Hematopoietic multipotent progenitor cell treated with erythropoietin and hydrocortisone succinate and interleukin-3 and kit ligand, for 6 days (in vitro differentiated cells): ENCODE results near the gene TTC34.
"Not testable (repeated sequence)": the region's sequence is repeated elsewhere in the genome, so short reads cannot be mapped to it uniquely, and the experiment has no call there.

ENCODE experiments used
- DNase-seq: peaks from one replicate; pipeline ENCODE4 v3.0.0-alpha.2; 2015

Gene TTC34

DNA sequence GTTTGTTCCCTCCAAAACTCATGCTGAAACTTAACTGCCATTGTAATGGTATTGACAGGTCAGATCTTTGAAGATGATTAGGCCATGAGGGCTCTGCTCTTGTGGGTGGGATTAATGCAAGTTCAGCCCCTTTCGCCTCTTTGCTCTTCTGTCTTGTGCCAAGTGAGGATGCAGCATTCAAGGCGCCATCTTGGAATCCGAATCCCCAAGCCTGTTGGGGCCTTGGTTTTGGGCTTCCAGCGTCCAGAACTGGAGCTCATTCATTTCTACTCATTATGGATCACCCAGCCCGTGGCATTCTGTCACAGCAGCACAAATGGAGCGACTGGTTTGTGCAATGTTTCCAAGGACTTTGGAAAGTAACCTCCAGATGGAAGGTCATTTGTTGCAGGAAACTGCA lies 5.6 kb downstream of the TTC34 start:
- DNase-seq, result no peak

DNA sequence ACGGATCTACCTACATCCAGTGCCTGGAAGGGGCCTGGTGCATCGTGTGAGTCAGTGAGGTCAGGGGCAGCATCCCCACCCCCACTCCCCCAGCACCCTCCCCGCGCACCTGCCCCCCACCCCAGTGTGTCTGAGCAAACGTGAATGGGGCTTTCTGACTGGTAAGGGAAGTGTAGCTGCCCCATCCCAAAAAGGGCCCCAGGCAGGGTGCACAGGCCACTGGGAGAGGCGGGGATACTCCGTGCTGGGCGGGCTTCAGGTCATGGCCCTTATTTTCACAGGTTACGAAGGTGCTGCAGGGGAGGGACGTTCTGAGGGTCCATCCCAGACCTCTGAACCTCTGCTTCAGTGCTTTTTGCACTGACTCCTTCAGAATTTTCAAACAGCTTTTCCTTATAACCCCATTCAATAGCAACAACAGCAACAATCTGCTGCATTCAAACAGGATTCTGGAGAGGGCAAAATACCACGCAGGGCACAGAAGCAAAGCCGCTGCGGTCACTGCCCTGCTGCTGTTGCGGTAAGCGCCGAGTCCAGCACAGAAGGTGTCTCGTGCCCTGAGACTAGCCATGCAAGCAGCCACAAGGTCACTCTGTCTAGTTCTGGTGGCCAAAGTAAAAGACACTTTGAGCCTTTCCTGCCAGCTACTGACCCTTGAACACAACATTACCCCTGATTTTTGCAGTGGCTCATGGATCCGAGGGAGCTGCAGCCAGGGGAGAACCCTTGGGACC lies 10.3 kb downstream of the TTC34 start:
- no peak for DNase-seq

DNA sequence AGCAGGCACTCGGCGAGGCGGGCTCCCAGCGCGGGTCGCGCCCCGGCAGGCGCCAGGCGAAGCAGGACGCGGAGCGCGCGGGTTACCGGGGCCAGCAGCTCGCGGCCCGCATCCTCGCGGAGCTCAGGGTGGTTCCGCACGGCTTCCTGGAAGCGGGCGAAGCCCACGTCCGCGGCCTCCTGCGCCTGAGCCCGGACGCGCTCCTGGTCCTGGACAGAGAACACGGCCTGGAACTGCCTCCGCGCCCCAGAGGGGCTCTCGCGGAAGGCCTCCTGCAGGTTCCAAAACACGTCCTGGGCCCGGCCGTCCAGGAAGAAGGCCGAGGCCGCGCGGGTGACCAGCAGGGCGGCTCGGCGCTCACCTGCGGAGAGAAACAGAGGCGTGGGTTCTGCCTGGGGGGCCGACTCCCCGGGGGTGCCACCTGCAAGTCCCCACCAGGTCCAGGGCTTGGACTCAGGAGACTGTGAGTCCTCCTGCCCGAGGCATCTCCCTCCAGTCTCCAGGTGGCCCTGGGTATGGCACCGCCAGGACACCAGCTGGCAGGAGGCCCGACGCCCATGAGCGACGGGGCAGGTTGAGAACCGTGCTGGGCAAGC lies 11.4 kb downstream of the TTC34 start:
- no peak for DNase-seq

DNA sequence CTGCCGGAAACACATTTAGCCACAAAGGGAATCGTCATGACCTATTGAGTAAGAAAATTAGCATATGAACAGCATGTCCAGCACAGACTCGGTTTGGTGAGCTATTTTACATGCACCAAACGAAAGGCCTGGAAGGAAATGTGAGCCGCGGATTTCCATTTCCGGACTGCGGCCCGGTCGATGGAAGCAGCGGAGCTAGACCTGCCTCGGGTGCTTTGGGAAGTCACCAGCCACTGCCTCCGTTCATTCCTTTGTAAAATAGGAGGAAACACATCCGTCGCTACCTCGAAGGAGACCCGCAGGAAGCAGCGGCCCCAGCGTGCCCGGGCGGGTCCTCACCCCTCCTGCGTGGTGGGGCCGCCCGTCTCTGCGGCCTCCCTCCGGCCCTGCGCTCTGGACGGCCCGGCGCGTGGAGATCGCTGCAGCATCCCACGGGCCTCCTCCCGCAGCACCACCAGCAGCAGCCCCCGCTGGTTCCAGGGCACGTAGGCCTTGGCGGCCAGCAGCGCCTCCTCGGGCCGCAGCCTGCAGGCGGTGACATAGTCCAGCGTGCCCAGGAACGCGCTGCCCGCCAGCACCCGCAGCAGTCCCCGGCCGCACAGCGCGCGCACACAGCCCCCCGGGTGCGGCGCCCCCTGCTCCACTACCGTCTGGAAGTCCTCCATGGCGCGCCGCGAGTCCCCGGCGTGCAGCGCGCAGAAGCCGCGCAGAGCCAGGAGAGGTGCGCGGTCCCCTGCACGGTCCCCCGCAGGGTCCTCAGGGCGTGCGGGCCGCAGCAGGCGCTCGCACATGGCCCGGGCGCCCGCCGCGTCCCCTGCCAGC lies 12.1 kb downstream of the TTC34 start:
- DNase-seq, result peak; percentile 33

DNA sequence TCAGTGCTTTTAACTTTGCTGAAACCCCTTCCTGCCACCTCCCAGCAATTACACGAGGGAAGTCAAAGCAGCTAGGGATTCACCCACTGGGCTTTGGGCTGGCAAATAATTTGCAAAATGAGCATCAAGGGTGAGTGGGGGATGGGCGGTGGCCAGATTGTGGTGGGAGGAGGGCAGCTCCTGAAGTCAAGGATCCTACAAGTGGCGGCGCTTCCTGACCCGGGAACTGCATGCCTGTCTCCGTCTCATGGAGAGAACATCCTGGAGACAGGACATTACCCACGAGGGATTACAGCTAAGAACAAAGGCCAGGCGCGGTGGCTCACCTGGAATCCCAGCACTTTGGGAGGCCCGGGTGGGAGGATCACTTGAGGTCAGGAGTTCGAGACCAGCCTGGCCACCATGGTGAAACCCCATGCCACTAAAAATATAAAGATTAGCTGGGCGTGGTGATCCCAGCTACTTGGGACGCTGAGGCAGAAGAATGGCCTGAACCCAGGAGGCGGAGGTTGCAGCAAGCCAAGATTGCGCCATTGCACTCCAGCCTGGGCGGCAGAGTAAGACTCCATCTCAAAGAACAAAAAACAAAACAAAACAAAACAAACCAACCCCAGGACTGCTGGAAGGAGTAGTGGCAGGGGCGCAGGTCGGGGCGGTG lies 12.9 kb downstream of the TTC34 start:
- DNase-seq, result no peak

DNA sequence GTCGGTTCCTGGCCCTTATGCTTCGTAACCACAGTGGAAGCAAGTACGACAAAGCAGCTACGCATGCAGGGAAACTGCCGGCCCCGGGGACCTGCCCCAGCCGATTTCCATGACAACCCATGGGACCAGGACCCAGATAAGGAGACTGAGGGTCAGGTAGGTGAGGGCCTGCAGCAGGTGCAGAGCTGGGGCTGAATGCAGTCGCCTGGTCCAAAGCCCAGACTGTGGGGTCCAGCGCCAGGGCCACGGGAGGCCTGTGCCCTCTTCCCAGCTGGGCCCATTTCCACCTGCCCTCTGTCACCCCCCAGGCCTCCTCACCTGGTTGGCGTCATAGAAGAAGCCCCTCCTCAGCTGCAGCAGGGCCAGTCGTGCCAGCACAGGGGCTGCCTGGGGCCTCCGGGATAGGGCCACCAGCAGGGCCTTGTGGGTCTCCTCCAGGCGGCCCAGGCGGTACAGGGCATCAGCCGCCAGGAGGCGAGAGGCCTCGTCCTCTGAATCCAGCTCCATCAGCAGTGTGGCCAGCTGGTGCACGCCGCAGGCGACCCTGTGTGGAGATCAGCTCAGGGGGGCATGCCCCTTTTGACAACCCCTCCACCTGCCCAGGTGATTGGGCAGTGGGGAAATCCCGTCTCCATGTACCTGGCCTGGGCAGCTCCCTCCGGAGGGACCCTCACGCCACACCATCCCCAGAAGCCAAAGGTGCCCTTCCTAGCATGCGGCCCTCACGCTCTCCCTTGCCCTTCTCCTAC lies 14.2 kb downstream of the TTC34 start:
- DNase-seq, result no peak

DNA sequence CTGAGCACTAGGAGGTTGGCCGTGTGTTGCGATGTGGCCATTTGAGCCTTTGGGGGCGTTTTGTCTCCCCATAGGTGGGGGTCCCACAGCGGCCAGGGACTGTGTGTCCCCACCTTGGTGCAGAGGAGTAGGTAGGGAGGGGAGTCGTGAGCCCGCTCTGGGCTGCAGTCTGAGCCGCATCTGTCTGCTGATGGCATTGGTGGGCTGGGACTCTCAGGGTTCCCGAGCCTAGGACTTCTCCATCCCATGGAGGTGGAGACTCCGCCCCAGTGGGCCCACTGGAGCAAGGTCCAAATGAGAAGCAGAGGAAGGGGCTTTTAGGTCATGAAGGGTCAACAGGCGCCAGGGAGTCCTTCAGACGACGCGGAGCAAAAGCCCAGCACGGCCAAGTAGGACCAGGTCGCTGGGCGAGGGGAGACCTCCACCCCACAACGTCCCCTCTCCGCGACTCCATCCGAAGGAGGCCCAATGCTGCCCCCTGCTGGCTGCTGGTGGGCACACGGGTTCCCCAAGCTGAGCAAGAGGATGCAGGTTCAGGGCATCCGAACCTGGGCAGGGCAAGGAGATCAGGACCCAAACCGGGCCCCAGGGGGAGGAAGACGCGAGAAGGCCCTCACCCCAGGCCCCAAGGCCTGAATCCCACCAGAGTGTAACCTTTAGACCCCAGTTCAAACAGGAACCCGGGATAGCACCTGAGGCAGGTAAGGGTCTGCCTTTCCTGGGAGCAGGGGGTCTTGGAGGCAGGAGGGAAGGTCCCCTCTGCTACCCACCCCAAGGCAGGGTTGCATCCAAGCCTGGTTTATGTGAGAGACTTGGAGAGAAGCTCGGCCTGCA lies 14.9 kb downstream of the TTC34 start:
- DNase-seq, result peak; percentile 64

DNA sequence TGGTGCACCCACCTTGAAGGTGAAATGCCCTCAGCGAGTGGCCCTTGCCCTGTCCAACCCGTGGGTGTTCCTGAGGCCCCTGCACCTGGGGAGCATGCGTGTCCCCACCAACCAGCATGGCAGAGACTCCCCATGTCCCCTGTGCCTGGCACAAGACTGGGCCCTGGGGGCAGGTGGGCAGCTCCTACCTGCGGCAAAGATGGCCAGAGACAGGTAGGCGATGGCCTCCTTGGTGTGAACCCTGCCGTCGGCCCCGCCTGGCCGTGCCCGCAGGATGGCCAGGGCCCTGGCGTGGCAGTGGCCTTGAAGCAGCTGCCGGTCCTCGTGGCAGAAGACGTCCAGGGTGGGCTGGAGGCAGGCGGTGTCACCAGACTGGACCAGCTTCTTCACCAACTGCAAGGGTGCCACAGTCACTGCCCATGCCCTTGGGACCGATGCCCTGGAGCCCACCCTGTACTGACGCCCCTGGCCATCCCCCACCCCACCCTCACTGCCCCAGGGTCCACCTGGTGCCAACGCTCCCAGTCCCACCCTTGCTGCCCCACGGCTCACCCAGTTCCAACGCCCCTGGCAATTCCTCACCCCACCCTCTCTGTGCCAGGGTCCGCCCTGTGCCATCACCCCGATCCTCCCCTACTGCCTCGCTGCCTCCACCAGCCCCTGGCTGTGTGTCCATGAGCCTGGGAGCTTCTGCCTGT lies 15.7 kb downstream of the TTC34 start:
- no peak for DNase-seq

DNA sequence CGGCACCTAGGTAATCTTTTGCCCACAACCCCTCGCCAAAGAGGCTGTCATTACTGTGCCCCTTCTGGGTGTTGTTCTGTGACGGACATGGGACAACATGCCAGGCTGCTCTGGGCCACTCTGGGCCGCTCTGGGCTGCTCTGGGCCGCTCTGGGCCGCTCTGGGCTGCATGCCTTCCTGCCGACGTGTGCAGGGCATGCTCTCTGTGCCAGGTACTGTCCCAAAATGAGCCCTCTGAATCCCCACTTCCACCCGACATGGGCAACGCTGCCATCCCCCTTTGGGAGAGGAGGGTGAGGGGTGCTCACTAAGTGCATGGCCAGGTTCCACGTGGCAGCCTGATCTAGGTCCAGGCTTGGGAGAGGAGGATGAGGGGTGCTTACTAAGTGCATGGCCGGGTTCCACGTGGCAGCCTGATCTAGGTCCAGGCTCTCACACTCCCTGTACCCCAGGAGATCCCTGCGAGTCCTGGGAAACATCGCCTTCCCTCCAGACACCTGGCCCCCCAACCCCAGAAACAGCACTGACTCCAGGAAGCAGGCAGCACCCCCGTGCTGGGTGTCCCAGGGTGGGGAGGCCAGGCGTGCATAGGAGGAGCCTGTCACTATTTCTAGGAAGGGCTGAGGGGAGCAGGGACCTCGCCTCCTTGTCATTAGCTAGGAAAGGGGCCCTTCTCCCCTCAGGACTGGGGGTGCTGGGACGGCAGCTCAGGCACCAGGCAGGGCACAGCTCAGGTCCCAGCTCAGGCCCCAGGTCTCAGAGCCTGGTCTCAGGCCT lies 16.5 kb downstream of the TTC34 start:
- no peak for DNase-seq

DNA sequence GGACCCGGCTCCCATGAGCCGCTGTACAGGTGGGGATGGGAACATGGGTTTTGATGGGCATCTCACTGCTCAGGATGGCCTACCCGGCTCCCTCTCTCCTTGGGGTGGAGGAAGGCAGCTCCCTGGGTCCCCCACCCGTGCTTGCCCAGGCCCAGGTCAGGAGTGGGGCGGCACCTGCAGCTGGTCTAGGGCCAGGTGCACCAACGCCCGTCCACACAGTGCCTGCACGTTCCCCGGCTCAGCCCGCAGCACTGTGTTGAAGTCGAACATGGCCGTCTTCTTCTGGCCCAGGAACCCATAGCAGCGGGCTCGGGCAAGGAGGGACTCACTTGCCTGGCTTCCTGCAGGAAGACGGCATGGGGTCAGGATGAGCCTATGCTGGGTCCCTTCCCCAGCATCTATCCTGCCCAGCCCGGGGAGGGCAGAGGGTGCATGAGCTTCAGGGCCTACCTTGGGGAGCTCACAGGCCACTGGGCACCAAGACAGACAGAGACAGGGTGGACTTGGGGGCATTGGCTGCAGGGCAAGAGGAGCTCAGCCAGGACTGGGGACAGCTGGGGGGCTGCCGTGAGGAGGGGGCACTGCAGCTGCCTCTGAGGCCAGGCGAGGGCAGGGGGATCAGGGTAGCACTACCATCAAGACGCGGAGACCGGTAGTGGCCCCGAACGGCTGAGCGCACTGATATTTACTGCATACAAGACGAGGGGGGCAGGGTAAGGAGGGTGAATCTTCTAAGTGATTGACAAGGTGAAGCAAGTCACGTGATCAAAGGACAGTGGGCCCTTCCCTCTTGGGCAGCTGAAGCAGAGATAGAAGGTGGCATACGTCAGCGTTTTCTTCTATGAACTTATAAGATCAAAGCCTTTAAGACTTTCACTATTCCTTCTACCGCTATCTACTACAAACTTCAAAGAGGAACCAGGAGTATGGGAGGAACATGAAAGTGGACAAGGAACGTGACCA lies 17.8 kb downstream of the TTC34 start:
- DNase-seq, result no peak

DNA sequence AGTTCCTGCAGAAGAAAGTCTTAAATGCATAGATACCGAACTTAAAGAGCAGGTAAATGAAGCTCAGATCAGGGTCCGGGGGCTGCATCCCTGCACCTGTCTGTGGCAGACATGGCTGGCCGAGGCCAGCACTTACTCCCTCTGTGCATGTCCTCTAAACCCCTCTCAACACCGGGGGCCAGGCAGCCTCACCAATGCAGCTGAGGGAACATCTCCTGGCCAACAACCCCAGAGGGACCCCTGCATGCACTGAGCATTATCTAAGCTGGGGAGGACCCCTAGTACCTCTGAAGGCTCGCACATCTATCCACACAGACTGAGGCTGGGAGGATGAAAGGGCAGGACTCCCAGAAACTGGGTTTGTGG lies 18.4 kb downstream of the TTC34 start:
- no peak for DNase-seq

DNA sequence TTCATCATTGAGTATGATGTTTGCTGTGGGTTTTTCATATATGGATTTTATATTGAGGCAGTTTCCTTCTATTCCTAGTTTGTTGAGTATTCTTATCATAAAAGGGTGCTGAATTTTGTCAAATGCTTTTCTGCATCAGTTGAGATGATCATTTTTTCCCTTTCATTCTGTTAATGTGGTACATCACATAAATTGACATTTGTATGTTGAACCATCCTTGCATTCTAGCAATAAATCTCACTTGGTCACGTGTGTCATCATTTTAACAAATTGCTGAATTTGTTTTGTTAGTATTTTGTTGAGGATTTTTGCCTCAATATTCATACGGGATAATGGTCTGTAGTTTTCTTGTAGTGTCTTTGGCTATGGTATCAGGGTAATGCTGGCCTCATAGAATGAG lies 19.9 kb downstream of the TTC34 start:
- no peak for DNase-seq

DNA sequence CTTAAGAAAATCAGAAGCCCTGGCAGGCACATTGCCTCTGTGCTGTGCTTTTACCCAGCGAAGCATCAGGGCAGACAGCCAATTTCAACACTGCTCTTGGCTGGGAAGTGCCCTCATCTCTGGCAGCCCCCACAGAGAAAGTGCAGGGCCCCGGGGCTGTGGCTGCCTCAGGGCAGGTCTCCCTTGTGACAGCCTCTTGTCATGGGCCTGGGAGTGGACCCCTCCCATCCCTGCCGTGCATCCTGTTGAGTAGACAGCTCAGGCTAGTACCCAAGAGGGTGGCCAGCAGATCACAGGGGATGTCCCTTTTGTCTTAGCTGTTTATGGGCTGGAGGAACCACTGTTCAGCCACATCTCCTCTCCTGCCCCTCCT lies 23.3 kb downstream of the TTC34 start:
- DNase-seq, result no peak

DNA sequence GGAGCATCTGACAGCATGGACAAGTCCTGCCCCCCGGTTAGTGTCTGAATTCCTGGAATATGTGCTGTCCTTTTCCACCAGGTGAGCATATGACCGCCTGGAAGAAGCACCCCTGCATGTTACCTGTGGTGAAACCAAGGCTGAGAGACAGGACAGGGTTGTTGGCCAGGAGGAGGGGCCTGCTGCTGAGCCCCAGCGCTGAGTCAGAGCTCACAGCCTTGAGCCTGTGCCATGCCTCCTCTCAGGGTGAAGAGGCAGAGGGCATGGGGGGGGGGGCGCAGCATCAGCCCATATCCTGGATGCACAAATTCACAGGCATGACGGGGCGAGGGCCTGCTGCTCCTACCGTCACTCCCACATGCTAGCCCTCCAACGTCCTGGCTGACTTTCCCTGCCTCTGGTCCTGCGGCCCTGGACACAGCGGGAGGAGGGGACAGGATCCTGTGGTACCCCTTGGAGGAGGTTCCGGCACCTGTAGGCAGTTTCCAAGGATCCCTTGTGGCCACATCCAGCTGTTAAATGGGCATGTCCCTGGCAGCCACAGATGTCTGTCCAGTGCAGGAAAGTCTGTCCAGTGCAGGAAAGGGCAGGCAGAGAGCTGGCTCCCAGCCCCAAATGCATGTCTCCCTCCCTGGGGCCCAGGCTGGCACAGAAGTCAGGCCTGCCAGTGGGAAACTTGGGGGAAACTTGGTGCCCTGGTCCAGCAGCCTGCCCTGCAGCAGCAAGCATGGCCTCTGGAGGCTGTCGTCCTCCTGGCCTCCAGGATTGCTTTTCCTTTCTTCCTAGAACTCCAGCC lies 23.9 kb downstream of the TTC34 start:
- no peak for DNase-seq

DNA sequence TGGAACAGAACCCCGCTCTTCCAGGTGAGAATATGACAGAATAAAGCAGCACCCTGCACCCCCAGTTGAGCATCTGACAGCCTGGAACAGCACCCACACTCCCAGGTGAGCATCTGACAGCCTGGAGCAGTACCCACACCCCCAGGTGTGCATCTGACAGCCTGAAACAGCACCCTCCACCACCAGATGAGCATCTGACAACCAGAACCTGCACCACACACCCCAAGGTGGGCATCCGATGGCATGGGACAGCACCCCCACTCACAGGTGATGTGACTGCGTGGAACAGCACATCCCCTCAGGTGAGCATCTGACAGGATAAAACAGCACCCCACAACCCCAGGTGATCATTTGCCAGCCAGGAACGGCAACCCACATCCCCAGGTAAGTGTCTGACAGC lies 26.2 kb downstream of the TTC34 start:
- DNase-seq, result not testable (repeated sequence)

DNA sequence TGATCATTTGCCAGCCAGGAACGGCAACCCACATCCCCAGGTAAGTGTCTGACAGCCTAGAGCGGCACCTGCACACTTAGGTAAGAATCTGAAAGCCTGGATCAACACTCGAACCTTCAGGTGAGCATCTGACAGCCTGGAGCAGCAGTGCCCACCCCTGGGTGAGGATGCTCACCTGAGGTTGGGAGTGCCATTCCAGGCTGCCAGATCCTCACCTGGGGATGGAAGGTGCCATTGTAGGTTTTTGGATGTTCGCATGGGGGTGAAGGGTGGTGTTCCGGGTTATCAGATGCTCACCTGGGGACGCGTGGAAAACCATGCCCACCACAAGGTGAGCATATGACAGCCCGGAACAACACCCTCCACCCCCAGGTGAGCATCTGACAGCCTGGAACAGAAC lies 33.4 kb downstream of the TTC34 start:
- DNase-seq, result not testable (repeated sequence)

DNA sequence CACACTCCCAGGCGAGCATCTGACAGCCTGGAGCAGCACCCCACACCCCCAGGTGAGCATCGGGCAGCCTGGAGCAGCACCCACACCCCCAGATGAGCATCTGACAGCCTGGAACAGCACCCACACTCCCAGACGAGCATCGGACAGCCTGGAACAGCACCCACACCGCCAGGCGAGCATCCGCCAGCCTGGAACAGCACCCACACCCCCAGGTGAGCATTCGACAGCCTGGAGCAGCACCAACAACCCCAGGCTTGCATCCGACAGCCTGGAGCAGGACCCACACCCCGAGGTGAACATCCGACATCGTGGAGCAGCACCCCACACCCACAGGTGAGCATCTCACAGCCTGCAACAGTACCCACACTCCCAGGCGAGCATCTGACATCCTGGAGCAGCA lies 42.1 kb downstream of the TTC34 start:
- DNase-seq, result not testable (repeated sequence)

DNA sequence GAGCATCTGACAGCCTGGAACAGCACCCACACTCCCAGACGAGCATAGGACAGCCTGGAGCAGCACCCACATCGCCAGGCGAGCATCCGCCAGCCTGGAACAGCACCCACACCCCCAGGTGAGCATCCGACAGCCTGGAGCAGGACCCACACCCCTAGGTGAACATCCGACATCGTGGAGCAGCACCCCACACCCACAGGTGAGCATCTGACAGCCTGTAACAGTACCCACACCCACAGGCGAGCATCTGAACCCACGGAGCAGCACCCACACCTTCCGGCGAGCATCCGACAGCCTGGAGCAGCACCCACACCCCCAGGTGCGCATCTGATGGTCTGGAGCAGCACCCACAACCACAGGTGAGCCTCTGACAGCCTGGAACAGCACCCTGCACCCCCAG lies 44.0 kb downstream of the TTC34 start:
- not testable (repeated sequence) for DNase-seq
